Measurements from ENCODE around the gene SUGCT.
A peak's percentile ranks its signal among the peaks of the same experiment; 100 is the strongest.

SUGCT gene

GRCh38 chr7:40883826-40884225 lies 749.0 kb downstream of the SUGCT start:
- Histone ChIP-seq H4K8ac (ENCODE audit: low read depth, low read length) (no peak overlapping the region), H3K27me3 (ENCODE audit: insufficient read depth, low read length) (no peaks in the 10 kb centered on the region), H3K9ac (ENCODE audit: low read length) (no peak overlapping the region), H3K23ac (ENCODE audit: low read length) (no peak overlapping the region), H3K9me3 (ENCODE audit: insufficient read depth, low read depth, low read length) (peaks cover 2% of the 10 kb centered on the region), H3K36me3 (ENCODE audit: control insufficient read depth in 1 of 2, insufficient read depth in 2 of 2, low read length in 2 of 2) (no peaks in the 10 kb centered on the region), H3K27ac (ENCODE audit: low read depth, low read length) (no peak overlapping the region), H4K91ac (ENCODE audit: low read depth, low read length) (no peak overlapping the region), H2BK5ac (ENCODE audit: low read depth, low read length, poor library complexity) (no peak overlapping the region), H2BK120ac (ENCODE audit: insufficient read depth, low read length, poor library complexity) (no peak overlapping the region), H3K4me1 (ENCODE audit: control insufficient read depth in 1 of 2, insufficient read depth in 2 of 2, low read length in 2 of 2) (no peaks in the 10 kb centered on the region), H2BK12ac (ENCODE audit: low read length) (no peak overlapping the region), H3K18ac (ENCODE audit: low read length) (no peak overlapping the region), H2AK5ac (ENCODE audit: low read length) (no peak overlapping the region), H3K4ac (ENCODE audit: low read depth, low read length) (no peak overlapping the region), H3K79me2 (ENCODE audit: control insufficient read depth, insufficient read depth, low read length, poor library complexity) (no peaks in the 10 kb centered on the region), H3K4me2 (ENCODE audit: low read length) (no peak overlapping the region), H3K14ac (ENCODE audit: low read length) (no peak overlapping the region), H3K79me1 (ENCODE audit: low read length) (no peaks in the 10 kb centered on the region), H2AFZ (ENCODE audit: insufficient read depth, low read length, poor library complexity) (no peak overlapping the region), H3K4me3 (ENCODE audit: low read depth, low read length) (no peak overlapping the region), H4K12ac (ENCODE audit: low read depth, low read length) (no peak overlapping the region)
- no peak for DNase-seq

- Histone ChIP-seq H3K14ac (ENCODE audit: low read length) (no peak overlapping the region), H3K4me2 (ENCODE audit: low read length) (no peak overlapping the region), H3K9me3 (ENCODE audit: insufficient read depth, low read depth, low read length) (peaks cover 2% of the 10 kb centered on the region), H4K12ac (ENCODE audit: low read depth, low read length) (no peak overlapping the region), H2BK5ac (ENCODE audit: low read depth, low read length, poor library complexity) (no peak overlapping the region), H3K27ac (ENCODE audit: low read depth, low read length) (no peak overlapping the region), H2BK12ac (ENCODE audit: low read length) (no peak overlapping the region), H3K4me1 (ENCODE audit: control insufficient read depth in 1 of 2, insufficient read depth in 2 of 2, low read length in 2 of 2) (no peaks in the 10 kb centered on the region), H3K9ac (ENCODE audit: low read length) (no peak overlapping the region), H3K23ac (ENCODE audit: low read length) (no peak overlapping the region), H3K4ac (ENCODE audit: low read depth, low read length) (no peak overlapping the region), H2BK120ac (ENCODE audit: insufficient read depth, low read length, poor library complexity) (no peak overlapping the region), H4K91ac (ENCODE audit: low read depth, low read length) (no peak overlapping the region), H3K79me2 (ENCODE audit: control insufficient read depth, insufficient read depth, low read length, poor library complexity) (no peaks in the 10 kb centered on the region), H3K27me3 (ENCODE audit: insufficient read depth, low read length) (no peaks in the 10 kb centered on the region), H3K36me3 (ENCODE audit: control insufficient read depth in 1 of 2, insufficient read depth in 2 of 2, low read length in 2 of 2) (no peaks in the 10 kb centered on the region), H3K79me1 (ENCODE audit: low read length) (no peaks in the 10 kb centered on the region), H3K18ac (ENCODE audit: low read length) (no peak overlapping the region), H2AK5ac (ENCODE audit: low read length) (no peak overlapping the region), H3K4me3 (ENCODE audit: low read depth, low read length) (no peak overlapping the region), H4K8ac (ENCODE audit: low read depth, low read length) (no peak overlapping the region), H2AFZ (ENCODE audit: insufficient read depth, low read length, poor library complexity) (no peak overlapping the region)
- DNase-seq, result no peak
- no CpG with 5 or more reads among the region's 3 CpGs for WGBS (ENCODE audit: extremely low coverage, insufficient coverage, insufficient read length)
Measured at GRCh38 chr7:40884241-40884640, 749.4 kb downstream of the SUGCT start.

- Histone ChIP-seq H3K4me1 (ENCODE audit: control insufficient read depth in 1 of 2, insufficient read depth in 2 of 2, low read length in 2 of 2) (no peaks in the 10 kb centered on the region), H3K4me3 (ENCODE audit: low read depth, low read length) (no peak overlapping the region), H3K4me2 (ENCODE audit: low read length) (no peak overlapping the region), H3K9ac (ENCODE audit: low read length) (no peak overlapping the region), H3K23ac (ENCODE audit: low read length) (no peak overlapping the region), H2AFZ (ENCODE audit: insufficient read depth, low read length, poor library complexity) (no peak overlapping the region), H2BK120ac (ENCODE audit: insufficient read depth, low read length, poor library complexity) (no peak overlapping the region), H3K9me3 (ENCODE audit: insufficient read depth, low read depth, low read length) (peaks cover 2% of the 10 kb centered on the region), H3K27me3 (ENCODE audit: insufficient read depth, low read length) (no peaks in the 10 kb centered on the region), H3K36me3 (ENCODE audit: control insufficient read depth in 1 of 2, insufficient read depth in 2 of 2, low read length in 2 of 2) (no peaks in the 10 kb centered on the region), H3K18ac (ENCODE audit: low read length) (no peak overlapping the region), H3K27ac (ENCODE audit: low read depth, low read length) (no peak overlapping the region), H4K12ac (ENCODE audit: low read depth, low read length) (no peak overlapping the region), H3K14ac (ENCODE audit: low read length) (no peak overlapping the region), H2AK5ac (ENCODE audit: low read length) (no peak overlapping the region), H4K91ac (ENCODE audit: low read depth, low read length) (no peak overlapping the region), H2BK5ac (ENCODE audit: low read depth, low read length, poor library complexity) (no peak overlapping the region), H2BK12ac (ENCODE audit: low read length) (no peak overlapping the region), H3K4ac (ENCODE audit: low read depth, low read length) (no peak overlapping the region), H4K8ac (ENCODE audit: low read depth, low read length) (no peak overlapping the region), H3K79me1 (ENCODE audit: low read length) (no peaks in the 10 kb centered on the region), H3K79me2 (ENCODE audit: control insufficient read depth, insufficient read depth, low read length, poor library complexity) (no peaks in the 10 kb centered on the region)
- DNase-seq, result no peak
- WGBS (ENCODE audit: extremely low coverage, insufficient coverage, insufficient read length), result no CpG with 5 or more reads among the region's 2 CpGs
Measured at GRCh38 chr7:40885503-40885902, 750.7 kb downstream of the SUGCT start.

- Histone ChIP-seq H2BK5ac (ENCODE audit: low read depth, low read length, poor library complexity) (no peak overlapping the region), H3K4ac (ENCODE audit: low read depth, low read length) (no peak overlapping the region), H2AK5ac (ENCODE audit: low read length) (no peak overlapping the region), H3K4me1 (ENCODE audit: control insufficient read depth in 1 of 2, insufficient read depth in 2 of 2, low read length in 2 of 2) (no peaks in the 10 kb centered on the region), H3K9ac (ENCODE audit: low read length) (no peak overlapping the region), H3K27me3 (ENCODE audit: insufficient read depth, low read length) (no peaks in the 10 kb centered on the region), H3K27ac (ENCODE audit: low read depth, low read length) (no peak overlapping the region), H2BK12ac (ENCODE audit: low read length) (no peak overlapping the region), H3K9me3 (ENCODE audit: insufficient read depth, low read depth, low read length) (peaks cover 2% of the 10 kb centered on the region), H3K18ac (ENCODE audit: low read length) (no peak overlapping the region), H4K91ac (ENCODE audit: low read depth, low read length) (no peak overlapping the region), H4K8ac (ENCODE audit: low read depth, low read length) (no peak overlapping the region), H2BK120ac (ENCODE audit: insufficient read depth, low read length, poor library complexity) (no peak overlapping the region), H3K14ac (ENCODE audit: low read length) (no peak overlapping the region), H3K79me2 (ENCODE audit: control insufficient read depth, insufficient read depth, low read length, poor library complexity) (no peaks in the 10 kb centered on the region), H4K12ac (ENCODE audit: low read depth, low read length) (no peak overlapping the region), H2AFZ (ENCODE audit: insufficient read depth, low read length, poor library complexity) (no peak overlapping the region), H3K4me2 (ENCODE audit: low read length) (no peak overlapping the region), H3K36me3 (ENCODE audit: control insufficient read depth in 1 of 2, insufficient read depth in 2 of 2, low read length in 2 of 2) (no peaks in the 10 kb centered on the region), H3K23ac (ENCODE audit: low read length) (no peak overlapping the region), H3K79me1 (ENCODE audit: low read length) (no peaks in the 10 kb centered on the region), H3K4me3 (ENCODE audit: low read depth, low read length) (no peak overlapping the region)
- no peak for DNase-seq
Measured at GRCh38 chr7:40887099-40887498, 752.3 kb downstream of the SUGCT start.

GRCh38 chr7:40888499-40888898 lies 753.7 kb downstream of the SUGCT start:
- Histone ChIP-seq H4K91ac (ENCODE audit: low read depth, low read length) (no peak overlapping the region), H3K79me2 (ENCODE audit: control insufficient read depth, insufficient read depth, low read length, poor library complexity) (no peaks in the 10 kb centered on the region), H2AFZ (ENCODE audit: insufficient read depth, low read length, poor library complexity) (no peak overlapping the region), H4K12ac (ENCODE audit: low read depth, low read length) (no peak overlapping the region), H3K9me3 (ENCODE audit: insufficient read depth, low read depth, low read length) (peaks cover 2% of the 10 kb centered on the region), H3K4me1 (ENCODE audit: control insufficient read depth in 1 of 2, insufficient read depth in 2 of 2, low read length in 2 of 2) (no peaks in the 10 kb centered on the region), H3K4me3 (ENCODE audit: low read depth, low read length) (peak overlapping the region; percentile 36), H4K8ac (ENCODE audit: low read depth, low read length) (no peak overlapping the region), H3K27ac (ENCODE audit: low read depth, low read length) (no peak overlapping the region), H3K4ac (ENCODE audit: low read depth, low read length) (no peak overlapping the region), H2BK5ac (ENCODE audit: low read depth, low read length, poor library complexity) (no peak overlapping the region), H2BK12ac (ENCODE audit: low read length) (no peak overlapping the region), H3K36me3 (ENCODE audit: control insufficient read depth in 1 of 2, insufficient read depth in 2 of 2, low read length in 2 of 2) (no peaks in the 10 kb centered on the region), H3K9ac (ENCODE audit: low read length) (no peak overlapping the region), H3K23ac (ENCODE audit: low read length) (no peak overlapping the region), H3K79me1 (ENCODE audit: low read length) (no peaks in the 10 kb centered on the region), H2BK120ac (ENCODE audit: insufficient read depth, low read length, poor library complexity) (no peak overlapping the region), H3K14ac (ENCODE audit: low read length) (no peak overlapping the region), H3K4me2 (ENCODE audit: low read length) (no peak overlapping the region), H2AK5ac (ENCODE audit: low read length) (no peak overlapping the region), H3K18ac (ENCODE audit: low read length) (no peak overlapping the region), H3K27me3 (ENCODE audit: insufficient read depth, low read length) (no peaks in the 10 kb centered on the region)
- no peak for DNase-seq
- WGBS (ENCODE audit: extremely low coverage, insufficient coverage, insufficient read length), result no CpG with 5 or more reads among the region's 1 CpG

Data from trophoblast cell (in vitro differentiated cells and primary cell).